Cardiac muscle cell (in vitro differentiated cells and primary cell): Measurements from ENCODE around the gene CAMSAP1. TPM values are rescaled to one million over a fixed set of nuclear protein-coding genes. Genes with fewer than 3 reads are reported as not detected.

ENCODE experiments used
- DNase-seq, 2 donors: peaks; one replicate each; pipeline versions ENCODE4 v3.0.0 to v3.0.0-alpha.2; 2010 to 2017; ENCODE audit warnings: low read depth in 1 of 2, low spot score in 1 of 2
- H3K27ac ChIP-seq: fragments of 200-600 bp; sonication (generic); 2 replicates; pipeline ENCODE4 v1.5.1; 2016
- H3K27me3 ChIP-seq: fragments of 200-600 bp; sonication (generic); 2 replicates; pipeline ENCODE4 v1.6.0; 2016; ENCODE audit warnings: control low read depth
- H3K36me3 ChIP-seq: fragments of 200-600 bp; sonication (generic); 2 replicates; pipeline ENCODE4 v1.5.1; 2016; ENCODE audit warnings: control low read depth
- H3K4me1 ChIP-seq: fragments of 200-600 bp; sonication (generic); 2 replicates; pipeline ENCODE4 v1.8.1; 2017; ENCODE audit warnings: low read depth, mild to moderate bottlenecking, mixed run types
- H3K4me3 ChIP-seq: fragments of 200-600 bp; sonication (generic); 2 replicates; pipeline ENCODE4 v1.5.1; 2016; ENCODE audit warnings: mild to moderate bottlenecking
- H3K9me3 ChIP-seq: fragments of 200-600 bp; sonication (generic); 2 replicates; pipeline ENCODE4 v1.5.1; 2017; ENCODE audit warnings: low read depth, mild to moderate bottlenecking, control low read depth
- CTCF ChIP-seq: IDR thresholded peaks from 2 replicates; pipeline ENCODE4 v1.5.1; 2012; ENCODE audit warnings: low read depth, mild to moderate bottlenecking, low read length
- polyA plus RNA-seq: library from polyadenylated mRNA; unstranded; fragments of >200 nt; fragmentation: Nextera tagmentation; extraction: Ambion mirVana; gene quantifications from 2 replicates; pipeline ENCODE4 v1.2.1, GENCODE V29; 2016
- total RNA-seq: library from RNA; depleted of rRNA; stranded (reverse); fragments of >200 nt; gene quantifications from 2 replicates; pipeline ENCODE4 v1.2.3, GENCODE V29; 2016

Gene CAMSAP1
- total and polyA plus RNA-seq, 2 experiments from 2014 or later = 7.8 to 64.1 TPM

DNA sequence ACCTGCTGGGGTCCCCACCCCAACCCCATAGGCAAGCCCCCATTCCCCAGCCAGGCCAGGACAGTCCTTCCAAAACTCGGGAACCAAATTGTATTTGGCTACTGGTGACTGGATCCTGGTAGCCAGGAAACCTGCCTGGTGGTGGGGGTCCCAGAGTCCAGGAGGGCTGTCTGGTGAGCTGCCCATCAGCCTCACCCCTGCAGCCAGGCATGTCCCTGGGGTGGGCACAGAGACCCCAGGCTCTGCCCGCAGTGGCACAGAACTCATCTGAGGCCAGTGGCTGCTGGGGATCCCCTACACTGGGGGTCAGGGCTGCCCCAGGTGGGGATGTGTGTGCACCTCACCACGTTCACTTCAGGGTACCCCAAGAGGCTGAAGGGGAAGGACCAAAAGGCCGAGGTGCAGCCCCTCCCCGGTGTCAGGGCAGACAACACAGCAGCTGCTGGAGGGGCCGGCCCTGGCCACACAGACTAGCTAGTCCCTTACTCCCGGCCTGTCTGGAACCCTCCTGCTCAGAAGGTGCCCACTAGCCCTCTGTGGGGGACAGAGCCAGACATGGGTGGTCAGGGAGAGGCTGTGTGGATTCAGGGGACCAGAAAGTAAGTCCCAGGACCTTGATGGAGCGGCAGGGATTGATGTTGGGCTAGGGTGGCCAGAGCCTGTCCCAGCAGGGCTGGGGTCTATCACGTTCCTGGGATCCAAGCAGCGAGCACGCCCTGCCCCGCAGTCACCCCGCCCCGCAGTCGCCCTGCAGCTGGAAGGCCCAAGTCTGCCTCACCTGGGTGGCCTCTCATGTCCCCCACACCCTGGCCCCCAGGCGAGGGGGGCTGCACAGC is 113.9 kb downstream of the CAMSAP1 start:
- no peaks in the 10 kb centered on the region for H3K4me1 ChIP-seq
- H3K27me3 ChIP-seq = no peaks in the 10 kb centered on the region
- no peak for DNase-seq
- no peak overlapping the region for H3K27ac ChIP-seq
- no peaks in the 10 kb centered on the region for H3K36me3 ChIP-seq
- no peak overlapping the region for H3K4me3 ChIP-seq
- H3K9me3 ChIP-seq = no peaks in the 10 kb centered on the region
- no peak for TF ChIP-seq CTCF

DNA sequence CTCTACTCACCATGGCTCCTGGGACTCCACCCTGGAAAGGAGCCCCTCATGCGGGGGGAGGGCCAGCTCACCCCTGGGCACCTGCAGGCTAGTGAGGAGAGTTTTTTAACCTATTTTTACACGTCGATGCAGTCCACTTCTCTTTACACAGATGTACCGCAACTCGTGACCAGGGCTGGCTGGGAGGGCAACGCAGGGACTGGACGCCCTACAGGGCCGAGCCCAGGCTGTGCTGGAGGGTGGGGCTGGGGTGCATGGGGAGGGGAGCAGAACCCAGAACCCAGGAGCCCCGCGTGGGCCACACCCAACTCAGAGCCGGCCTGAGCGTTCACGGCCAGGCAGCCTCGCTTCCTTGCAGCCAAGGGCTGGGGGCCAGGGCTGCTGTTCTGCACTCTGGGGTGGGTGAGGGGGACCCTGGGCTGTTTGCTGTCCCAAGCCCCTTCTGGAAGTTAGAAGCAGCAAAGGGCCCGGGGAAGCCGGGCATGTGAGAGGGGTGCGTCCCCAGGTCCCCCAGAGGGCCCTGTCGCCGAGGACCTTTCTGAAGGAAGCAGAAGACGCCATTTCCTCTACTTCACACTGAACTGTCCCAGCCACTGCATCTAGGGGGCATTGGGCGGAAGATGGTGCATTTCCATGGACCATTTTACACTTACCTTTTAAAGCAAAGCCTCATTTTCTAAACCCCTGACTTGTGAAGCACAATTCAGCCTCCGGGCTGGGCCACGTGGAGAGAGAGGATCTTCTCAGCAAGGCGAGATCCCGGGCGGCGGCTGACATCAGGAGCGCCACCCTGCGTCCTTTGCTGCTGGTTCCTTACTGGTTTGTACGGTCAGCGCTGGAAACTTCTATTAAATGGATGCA is 114.8 kb downstream of the CAMSAP1 start:
- Histone ChIP-seq H3K36me3 (no peaks in the 10 kb centered on the region), H3K27me3 (no peaks in the 10 kb centered on the region), H3K4me1 (no peaks in the 10 kb centered on the region), H3K9me3 (no peaks in the 10 kb centered on the region), H3K27ac (no peak overlapping the region), H3K4me3 (no peak overlapping the region)
- DNase-seq = no peak
- TF ChIP-seq CTCF = no peak

DNA sequence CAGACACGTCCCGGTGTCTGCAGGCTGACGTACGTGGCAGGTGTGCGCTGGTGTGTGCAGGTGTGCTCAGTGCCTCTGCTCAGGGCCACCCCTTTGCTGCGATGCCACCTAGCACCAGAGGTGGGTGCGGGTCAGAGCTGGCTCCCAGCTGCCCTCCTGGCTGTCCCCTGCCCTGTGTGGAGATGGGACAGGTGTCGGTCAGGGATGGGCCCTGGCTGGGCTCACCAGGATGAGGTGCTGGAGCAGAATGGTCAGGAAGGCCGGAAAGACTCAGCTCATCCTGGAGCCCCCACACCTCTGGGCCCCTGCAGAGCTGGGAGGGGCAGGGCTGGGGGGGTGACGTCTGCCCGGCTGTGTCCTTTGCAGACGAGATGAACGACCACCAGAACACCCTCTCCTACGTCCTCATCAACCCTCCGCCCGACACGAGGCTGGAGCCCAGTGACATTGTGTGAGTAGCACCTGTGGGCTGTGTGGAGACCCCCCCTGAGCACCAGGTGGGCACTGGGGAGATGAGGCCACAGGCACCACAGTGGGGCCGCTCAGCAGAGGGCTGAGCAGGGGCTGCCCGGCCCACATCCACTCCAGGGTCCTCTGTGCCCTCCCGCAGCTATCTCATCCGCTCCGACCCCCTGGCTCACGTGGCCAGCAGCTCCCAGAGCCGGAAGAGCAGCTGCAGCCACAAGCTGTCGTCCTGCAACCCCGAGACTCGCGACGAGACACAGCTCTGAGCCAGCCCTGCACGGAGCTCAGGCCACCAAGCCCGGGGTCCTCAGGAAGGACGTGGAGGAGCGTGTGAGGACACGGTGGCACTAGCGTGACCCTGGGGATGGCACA is 115.7 kb downstream of the CAMSAP1 start:
- DNase-seq = no peak
- Histone ChIP-seq H3K4me3 (no peak overlapping the region), H3K27ac (no peak overlapping the region), H3K4me1 (no peaks in the 10 kb centered on the region), H3K36me3 (no peaks in the 10 kb centered on the region), H3K9me3 (no peaks in the 10 kb centered on the region), H3K27me3 (no peaks in the 10 kb centered on the region)
- TF ChIP-seq CTCF = no peak

DNA sequence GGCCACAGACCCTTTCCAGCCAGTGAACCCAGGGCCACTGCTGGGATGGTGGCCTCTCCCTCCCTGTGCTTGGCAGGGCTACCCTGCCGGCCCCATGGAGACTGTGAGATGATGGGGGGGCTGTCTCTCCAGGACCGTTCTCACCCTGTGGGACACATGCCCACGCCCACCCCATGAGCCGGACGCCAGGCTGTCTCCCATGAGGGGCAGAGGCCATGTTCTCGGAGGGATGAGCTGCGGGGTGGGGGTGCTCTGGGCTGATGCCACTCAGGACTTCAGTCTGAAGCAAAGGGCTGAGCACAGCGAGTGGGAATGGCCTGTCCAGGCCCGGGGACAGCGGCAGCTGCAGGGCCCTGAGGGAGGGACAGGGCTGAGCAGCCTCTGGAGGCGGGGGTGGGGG is 116.5 kb downstream of the CAMSAP1 start:
- Histone ChIP-seq H3K9me3 (no peaks in the 10 kb centered on the region), H3K36me3 (no peaks in the 10 kb centered on the region), H3K27me3 (no peaks in the 10 kb centered on the region), H3K4me3 (no peak overlapping the region), H3K27ac (no peak overlapping the region), H3K4me1 (no peaks in the 10 kb centered on the region)
- TF ChIP-seq CTCF = no peak
- no peak for DNase-seq

- Histone ChIP-seq H3K27ac (no peak overlapping the region), H3K4me3 (no peak overlapping the region), H3K4me1 (no peaks in the 10 kb centered on the region), H3K27me3 (no peaks in the 10 kb centered on the region), H3K36me3 (no peaks in the 10 kb centered on the region), H3K9me3 (no peaks in the 10 kb centered on the region)
- no peak for TF ChIP-seq CTCF
- DNase-seq = no peak
Observed at GRCh38 chr9:135790356-135790755, 117.0 kb downstream of the CAMSAP1 start.
